A549 (cell line): ENCODE data around the gene GLT6D1.

Source experiments
- CBX8 ChIP-seq: fragments of 200-600 bp; sonication (generic); IDR thresholded peaks from 2 replicates; pipeline ENCODE4 v1.6.1; 2016
- CHD4 ChIP-seq: fragments of 200-600 bp; sonication (generic); IDR thresholded peaks from 2 replicates; pipeline ENCODE4 v1.6.1; 2016; ENCODE audit warnings: antibody characterized with exemption, mild to moderate bottlenecking, borderline replicate concordance
- CTCF ChIP-seq: fragments of >200 bp; sonication (Bioruptor Twin); formaldehyde crosslinking; IDR thresholded peaks from 3 replicates; pipeline ENCODE4 v1.5.1; 2016
- HDAC2 ChIP-seq: fragments of 200-600 bp; sonication (generic); IDR thresholded peaks from 2 replicates; pipeline ENCODE4 v1.6.1; 2016
- HES2 ChIP-seq: fragments of >200 bp; sonication (Bioruptor Twin); formaldehyde crosslinking; IDR thresholded peaks from 2 replicates; pipeline ENCODE4 v1.6.1; 2016
- KDM1A ChIP-seq: fragments of 200-600 bp; sonication (generic); IDR thresholded peaks from 2 replicates; pipeline ENCODE4 v1.6.1; 2016; ENCODE audit warnings: low read depth, mild to moderate bottlenecking
- KDM5A ChIP-seq: fragments of 200-600 bp; sonication (generic); IDR thresholded peaks from 2 replicates; pipeline ENCODE4 v1.6.1; 2016; ENCODE audit warnings: antibody characterized with exemption, mild to moderate bottlenecking
- MAZ ChIP-seq: fragments of 150-350 bp; IDR thresholded peaks from 2 replicates; pipeline ENCODE4 v1.6.1; 2014; ENCODE audit warnings: antibody characterized with exemption, low read depth, low read length, borderline replicate concordance
- NR3C1 ChIP-seq: fragments of >200 bp; sonication (Bioruptor Twin); formaldehyde crosslinking; IDR thresholded peaks from 3 replicates; pipeline ENCODE4 v1.6.1; 2017
- POLR2A ChIP-seq: IDR thresholded peaks from 2 replicates; pipeline ENCODE4 v1.6.1; 2012; ENCODE audit warnings: mild to moderate bottlenecking, low read length
- REST ChIP-seq: fragments of 200-600 bp; sonication (generic); IDR thresholded peaks from 2 replicates; pipeline ENCODE4 v1.6.1; 2016; ENCODE audit warnings: antibody characterized with exemption, mild to moderate bottlenecking, moderate library complexity
- SREBF2 ChIP-seq: fragments of 450-650 bp; IDR thresholded peaks from 2 replicates; pipeline ENCODE4 v1.6.1; 2014; ENCODE audit warnings: mild to moderate bottlenecking, moderate library complexity

- TF ChIP-seq KDM1A: no peak
- no peak for TF ChIP-seq CTCF
- no peak for TF ChIP-seq POLR2A
- no peak for TF ChIP-seq NR3C1
- TF ChIP-seq REST: no peak
- no peak for TF ChIP-seq HES2
- no peak for TF ChIP-seq CHD4
- no peak for TF ChIP-seq CBX8
- TF ChIP-seq SREBF2: no peak
- TF ChIP-seq HDAC2: no peak
- TF ChIP-seq KDM5A: no peak
- no peak for TF ChIP-seq MAZ
These were observed 9.4 kb upstream of the GLT6D1 start for GRCh38 chr9:135648494-135649410.
